IPS-18a (cell line): Measurements from ENCODE around the gene EXOC4.

Source experiments
- H3K27ac ChIP-seq: one replicate; pipeline ENCODE4 v1.5.1; 2013; ENCODE audit warnings: low read length
- H3K27me3 ChIP-seq: one replicate; pipeline ENCODE4 v1.6.1; 2013; ENCODE audit warnings: mild to moderate bottlenecking, low read length; ENCODE audit not compliant: control insufficient read depth, insufficient read depth
- H3K36me3 ChIP-seq: one replicate; pipeline ENCODE4 v1.6.1; 2013; ENCODE audit warnings: low read depth, low read length; ENCODE audit not compliant: control insufficient read depth
- H3K4me1 ChIP-seq: one replicate; pipeline ENCODE4 v1.6.1; 2013; ENCODE audit warnings: low read depth, low read length; ENCODE audit not compliant: control insufficient read depth
- H3K4me3 ChIP-seq: one replicate; pipeline ENCODE4 v1.5.1; 2013; ENCODE audit warnings: low read length
- H3K9ac ChIP-seq: one replicate; pipeline ENCODE4 v1.6.1; 2013; ENCODE audit warnings: mild to moderate bottlenecking, low read length, moderate library complexity
- H3K9me3 ChIP-seq: one replicate; pipeline ENCODE4 v1.6.1; 2013; ENCODE audit warnings: low read depth, low read length; ENCODE audit not compliant: control insufficient read depth

The EXOC4 gene

DNA sequence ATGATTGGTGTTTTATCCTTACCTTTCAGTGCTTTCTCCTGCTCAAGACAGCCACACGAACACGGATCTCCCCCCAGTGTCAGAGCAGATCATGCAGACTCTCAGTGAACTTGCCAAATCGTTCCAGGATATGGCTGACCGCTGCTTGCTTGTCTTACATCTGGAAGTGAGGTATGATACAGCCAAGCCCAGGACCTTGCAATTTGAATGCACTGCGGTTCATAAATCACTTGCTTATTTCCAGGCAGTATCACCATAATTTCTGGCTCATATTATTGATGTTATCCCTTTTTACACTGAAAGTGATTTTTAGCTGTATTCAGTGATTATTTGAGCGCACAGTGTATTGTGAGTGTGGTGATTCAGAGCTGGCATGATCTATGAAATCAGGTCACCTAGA lies 744.6 kb downstream of the EXOC4 start:
- Histone ChIP-seq H3K36me3 (no peaks in the 10 kb centered on the region), H3K4me3 (no peak overlapping the region), H3K27me3 (no peaks in the 10 kb centered on the region), H3K27ac (no peak overlapping the region), H3K9ac (no peak overlapping the region), H3K4me1 (no peaks in the 10 kb centered on the region), H3K9me3 (no peaks in the 10 kb centered on the region)

- Histone ChIP-seq H3K4me1 (no peaks in the 10 kb centered on the region), H3K36me3 (no peaks in the 10 kb centered on the region), H3K27me3 (no peaks in the 10 kb centered on the region), H3K27ac (no peak overlapping the region), H3K9me3 (no peaks in the 10 kb centered on the region), H3K9ac (no peak overlapping the region), H3K4me3 (no peak overlapping the region)
These were observed 746.3 kb downstream of the EXOC4 start for GRCh38 chr7:133999178-133999577.

- Histone ChIP-seq H3K4me1 (no peaks in the 10 kb centered on the region), H3K9me3 (no peaks in the 10 kb centered on the region), H3K9ac (no peak overlapping the region), H3K36me3 (no peaks in the 10 kb centered on the region), H3K4me3 (no peak overlapping the region), H3K27me3 (no peaks in the 10 kb centered on the region), H3K27ac (no peak overlapping the region)
These were observed 752.1 kb downstream of the EXOC4 start for GRCh38 chr7:134004829-134005505.

DNA sequence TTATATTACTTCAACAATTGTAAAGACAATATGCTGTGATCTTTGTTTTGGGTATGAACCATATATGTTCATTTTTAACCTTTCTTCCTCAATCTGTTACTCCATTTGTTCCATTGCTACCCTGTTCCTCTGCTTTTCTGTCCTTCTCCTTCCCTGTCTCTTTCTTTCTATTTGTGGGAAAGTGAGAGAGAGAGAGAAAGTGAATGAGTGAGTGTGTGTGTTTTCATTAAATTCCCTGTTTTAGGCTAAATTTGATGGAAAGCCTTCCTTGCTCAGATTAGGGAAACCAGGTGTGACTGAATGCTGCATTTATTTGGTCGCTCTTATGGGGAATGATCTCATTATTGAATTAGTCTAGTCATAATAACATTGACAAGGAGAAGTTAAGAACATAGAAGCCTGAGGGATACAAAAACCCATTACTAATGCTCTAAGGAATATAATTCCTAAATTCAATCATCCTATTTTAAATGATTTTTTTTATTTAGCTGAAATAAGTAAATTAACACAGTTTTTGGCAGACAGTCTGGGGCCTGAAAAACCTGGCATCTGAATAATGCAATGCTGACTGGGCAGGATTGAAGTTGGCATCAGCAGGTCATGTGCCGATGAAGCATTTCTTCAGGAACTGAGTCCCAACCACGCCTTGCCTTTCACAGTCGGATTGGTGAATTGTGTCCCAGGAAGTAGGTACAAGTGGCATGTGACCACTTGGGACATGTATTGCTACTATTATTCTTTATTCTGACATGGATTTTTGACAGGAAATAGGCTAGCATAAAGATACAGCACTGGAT lies 756.6 kb downstream of the EXOC4 start:
- no peaks in the 10 kb centered on the region for H3K36me3 ChIP-seq
- H3K4me1 ChIP-seq, result no peaks in the 10 kb centered on the region
- H3K9ac ChIP-seq, result no peak overlapping the region
- H3K4me3 ChIP-seq, result no peak overlapping the region
- no peak overlapping the region for H3K27ac ChIP-seq
- H3K9me3 ChIP-seq, result no peaks in the 10 kb centered on the region
- H3K27me3 ChIP-seq, result no peaks in the 10 kb centered on the region

DNA sequence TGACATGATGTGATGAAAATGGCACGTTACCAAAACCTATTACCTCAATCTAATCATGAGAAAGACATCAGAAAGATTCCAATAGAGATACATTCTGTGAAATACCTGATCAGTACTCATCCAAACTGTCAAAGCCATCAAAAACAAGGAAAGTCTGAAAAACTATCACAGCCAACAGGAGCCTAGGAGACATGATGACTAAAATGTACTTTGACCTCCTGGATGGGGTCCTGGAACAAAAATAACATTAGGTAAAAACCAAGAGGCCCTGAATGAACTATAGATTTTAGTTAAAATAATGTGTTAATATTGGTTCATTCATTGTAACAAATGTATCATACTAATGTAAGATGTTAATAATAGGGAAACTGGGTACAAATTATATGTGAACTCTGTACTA lies 760.4 kb downstream of the EXOC4 start:
- no peaks in the 10 kb centered on the region for H3K36me3 ChIP-seq

GRCh38 chr7:134014935-134015334 lies 762.1 kb downstream of the EXOC4 start:
- Histone ChIP-seq H3K4me1 (peaks cover 3% of the 10 kb centered on the region), H3K9me3 (no peaks in the 10 kb centered on the region), H3K9ac (no peak overlapping the region), H3K27ac (no peak overlapping the region), H3K27me3 (no peaks in the 10 kb centered on the region), H3K36me3 (no peaks in the 10 kb centered on the region), H3K4me3 (no peak overlapping the region)

More for the DNA sequence above, 760.4 kb downstream of the EXOC4 start:
- no peak overlapping the region for H3K9ac ChIP-seq
- no peaks in the 10 kb centered on the region for H3K4me1 ChIP-seq
- no peaks in the 10 kb centered on the region for H3K9me3 ChIP-seq
- no peak overlapping the region for H3K4me3 ChIP-seq
- no peak overlapping the region for H3K27ac ChIP-seq
- no peaks in the 10 kb centered on the region for H3K27me3 ChIP-seq

- Histone ChIP-seq H3K27ac (no peak overlapping the region), H3K4me1 (peaks cover 5% of the 10 kb centered on the region), H3K9me3 (no peaks in the 10 kb centered on the region), H3K9ac (no peak overlapping the region), H3K4me3 (no peak overlapping the region), H3K36me3 (no peaks in the 10 kb centered on the region), H3K27me3 (no peaks in the 10 kb centered on the region)
These were observed 763.5 kb downstream of the EXOC4 start for GRCh38 chr7:134016223-134016941.

DNA sequence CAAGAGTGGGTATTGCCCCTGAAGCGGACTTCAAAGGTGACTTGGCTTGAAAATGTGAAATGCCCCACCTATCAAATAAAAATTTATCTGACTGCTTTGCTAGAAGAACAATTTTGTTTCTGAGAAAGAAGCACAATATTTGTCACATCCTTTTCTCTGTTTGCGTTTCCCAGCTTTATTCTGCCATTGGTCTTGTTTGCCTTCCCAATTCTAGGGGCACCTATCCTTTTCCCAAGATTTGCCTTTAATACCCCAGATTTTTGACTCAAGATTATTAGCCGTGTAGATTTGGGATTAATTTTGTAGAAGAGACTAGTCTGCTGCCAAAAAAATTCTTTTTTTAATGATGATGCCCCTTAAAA lies 764.0 kb downstream of the EXOC4 start:
- peaks cover 6% of the 10 kb centered on the region for H3K4me1 ChIP-seq
- H3K9me3 ChIP-seq, result no peaks in the 10 kb centered on the region
- no peaks in the 10 kb centered on the region for H3K27me3 ChIP-seq
- H3K4me3 ChIP-seq, result no peak overlapping the region
- no peak overlapping the region for H3K27ac ChIP-seq
- no peak overlapping the region for H3K9ac ChIP-seq
- no peaks in the 10 kb centered on the region for H3K36me3 ChIP-seq

DNA sequence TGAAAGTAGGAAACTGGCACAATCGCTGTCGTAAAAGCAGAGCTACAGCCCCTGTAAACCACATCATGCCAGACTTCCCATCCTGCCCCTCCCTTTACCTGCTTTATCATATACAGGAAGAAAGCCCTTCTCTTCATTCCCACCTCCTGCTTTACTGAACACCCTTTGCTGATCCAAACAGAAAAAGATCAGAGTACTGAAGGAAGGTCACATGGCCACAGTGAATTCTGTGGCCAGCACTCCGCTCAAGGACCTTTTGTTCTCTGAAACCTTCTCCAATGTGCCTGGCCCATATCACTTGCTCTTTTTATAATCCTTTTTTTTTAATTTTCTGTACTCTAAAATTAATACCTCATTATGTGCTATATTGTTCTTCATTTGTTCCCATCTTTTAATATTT lies 765.4 kb downstream of the EXOC4 start:
- no peaks in the 10 kb centered on the region for H3K9me3 ChIP-seq
- no peak overlapping the region for H3K4me3 ChIP-seq
- no peak overlapping the region for H3K27ac ChIP-seq
- peaks cover 16% of the 10 kb centered on the region for H3K4me1 ChIP-seq
- H3K9ac ChIP-seq, result no peak overlapping the region
- H3K36me3 ChIP-seq, result no peaks in the 10 kb centered on the region
- H3K27me3 ChIP-seq, result no peaks in the 10 kb centered on the region

- Histone ChIP-seq H3K27me3 (no peaks in the 10 kb centered on the region), H3K4me3 (no peak overlapping the region), H3K9me3 (no peaks in the 10 kb centered on the region), H3K27ac (no peak overlapping the region), H3K4me1 (peaks cover 16% of the 10 kb centered on the region), H3K36me3 (no peaks in the 10 kb centered on the region), H3K9ac (no peak overlapping the region)
These were observed 766.4 kb downstream of the EXOC4 start for GRCh38 chr7:134019251-134019650.

GRCh38 chr7:134021836-134022235 lies 769.0 kb downstream of the EXOC4 start:
- Histone ChIP-seq H3K4me1 (peaks cover 21% of the 10 kb centered on the region), H3K9ac (no peak overlapping the region), H3K36me3 (no peaks in the 10 kb centered on the region), H3K27ac (no peak overlapping the region), H3K27me3 (no peaks in the 10 kb centered on the region), H3K9me3 (no peaks in the 10 kb centered on the region), H3K4me3 (no peak overlapping the region)
